AG09319 (cell line): ENCODE measurements around the gene ACTN4.
"Not testable (repeated sequence)": the region's sequence is repeated elsewhere in the genome, so short reads cannot be mapped to it uniquely, and the experiment has no call there.

Experiments
- DNase-seq: peaks from one replicate; pipeline ENCODE4 v3.0.0-alpha.2; 2010; ENCODE audit warnings: low read depth; ENCODE audit errors: extremely low read depth
- TF ChIP-seq, protein P1 (sequence below): IDR thresholded peaks from 2 replicates; pipeline ENCODE4 v1.5.1; 2011; ENCODE audit warnings: low read depth, mild to moderate bottlenecking, inconsistent platforms, low read length, moderate library complexity

Gene ACTN4

GRCh38 chr19:38744874-38745273 is 97.4 kb downstream of the ACTN4 start:
- no peak for DNase-seq

GRCh38 chr19:38745316-38745715 is 97.9 kb downstream of the ACTN4 start:
- no peak for DNase-seq
- TF ChIP-seq, protein P1, sequence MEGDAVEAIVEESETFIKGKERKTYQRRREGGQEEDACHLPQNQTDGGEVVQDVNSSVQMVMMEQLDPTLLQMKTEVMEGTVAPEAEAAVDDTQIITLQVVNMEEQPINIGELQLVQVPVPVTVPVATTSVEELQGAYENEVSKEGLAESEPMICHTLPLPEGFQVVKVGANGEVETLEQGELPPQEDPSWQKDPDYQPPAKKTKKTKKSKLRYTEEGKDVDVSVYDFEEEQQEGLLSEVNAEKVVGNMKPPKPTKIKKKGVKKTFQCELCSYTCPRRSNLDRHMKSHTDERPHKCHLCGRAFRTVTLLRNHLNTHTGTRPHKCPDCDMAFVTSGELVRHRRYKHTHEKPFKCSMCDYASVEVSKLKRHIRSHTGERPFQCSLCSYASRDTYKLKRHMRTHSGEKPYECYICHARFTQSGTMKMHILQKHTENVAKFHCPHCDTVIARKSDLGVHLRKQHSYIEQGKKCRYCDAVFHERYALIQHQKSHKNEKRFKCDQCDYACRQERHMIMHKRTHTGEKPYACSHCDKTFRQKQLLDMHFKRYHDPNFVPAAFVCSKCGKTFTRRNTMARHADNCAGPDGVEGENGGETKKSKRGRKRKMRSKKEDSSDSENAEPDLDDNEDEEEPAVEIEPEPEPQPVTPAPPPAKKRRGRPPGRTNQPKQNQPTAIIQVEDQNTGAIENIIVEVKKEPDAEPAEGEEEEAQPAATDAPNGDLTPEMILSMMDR = no peak

More at GRCh38 chr19:38744874-38745273, 97.4 kb downstream of the ACTN4 start:
- TF ChIP-seq, protein P1 = no peak

- DNase-seq = not testable (repeated sequence)
Measured at GRCh38 chr19:38753783-38754182, 106.3 kb downstream of the ACTN4 start.

DNA sequence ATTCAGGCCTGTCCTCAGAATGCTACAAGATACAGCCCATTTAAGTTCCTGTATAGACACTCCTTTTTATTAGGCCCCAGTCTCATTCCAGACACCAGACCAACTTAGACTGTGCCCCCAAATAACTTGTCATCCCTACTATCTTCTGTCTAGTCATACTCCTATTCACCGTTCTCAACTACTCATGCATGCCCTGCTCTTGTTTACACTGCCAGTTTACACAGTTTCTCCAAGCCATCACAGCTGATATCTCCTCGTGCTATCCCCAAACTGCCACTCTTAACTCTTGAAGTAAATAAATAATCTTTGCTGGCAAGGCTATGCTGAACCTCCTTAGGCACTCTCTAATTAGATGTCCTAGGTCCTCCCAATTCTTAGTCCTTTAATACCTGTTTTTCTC is 106.7 kb downstream of the ACTN4 start:
- not testable (repeated sequence) for DNase-seq

DNA sequence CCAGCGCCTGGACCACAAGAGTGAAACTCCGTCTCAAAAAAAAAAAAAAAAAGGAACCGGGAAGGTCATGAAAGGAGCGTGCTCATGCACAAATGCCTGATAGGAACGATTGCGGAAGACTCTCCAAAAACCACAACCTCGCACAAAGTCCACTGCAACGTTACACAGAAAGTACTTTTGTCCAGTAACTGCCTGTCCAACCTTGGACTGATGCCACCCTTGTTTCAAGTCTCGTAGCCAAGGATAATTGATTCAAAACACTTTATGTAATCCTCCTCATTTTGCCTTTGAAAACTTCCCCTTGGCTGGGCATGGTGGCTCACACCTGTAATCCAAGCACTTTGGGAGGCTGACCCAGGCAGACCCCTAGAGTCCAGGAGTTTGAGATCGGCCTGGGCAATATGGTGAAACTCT is 112.1 kb downstream of the ACTN4 start:
- TF ChIP-seq, protein P1 = no peak
- no peak for DNase-seq

GRCh38 chr19:38760805-38761517 is 113.5 kb downstream of the ACTN4 start:
- not testable (repeated sequence) for DNase-seq

- not testable (repeated sequence) for DNase-seq
Measured at GRCh38 chr19:38761884-38762389, 114.5 kb downstream of the ACTN4 start.

DNA sequence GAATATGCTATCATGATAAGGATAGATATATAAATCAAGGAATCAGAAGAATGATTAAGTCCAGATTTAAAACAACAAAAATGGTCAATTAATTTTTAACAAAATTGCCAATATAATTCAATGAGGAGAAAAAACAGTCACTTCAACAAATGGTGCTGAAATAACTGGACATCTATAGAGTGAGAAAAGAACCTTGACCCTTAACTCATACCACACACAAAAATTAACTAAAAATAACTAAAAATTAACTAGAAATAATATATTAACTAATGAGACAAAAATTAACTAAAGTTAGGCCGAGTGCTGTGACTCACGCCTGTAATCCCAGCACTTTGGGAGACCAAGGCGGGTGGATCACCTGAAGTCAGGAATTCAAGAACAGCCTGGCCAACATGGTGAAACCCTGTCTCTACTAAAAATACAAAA is 116.4 kb downstream of the ACTN4 start:
- no peak for DNase-seq
- TF ChIP-seq, protein P1 = no peak

DNA sequence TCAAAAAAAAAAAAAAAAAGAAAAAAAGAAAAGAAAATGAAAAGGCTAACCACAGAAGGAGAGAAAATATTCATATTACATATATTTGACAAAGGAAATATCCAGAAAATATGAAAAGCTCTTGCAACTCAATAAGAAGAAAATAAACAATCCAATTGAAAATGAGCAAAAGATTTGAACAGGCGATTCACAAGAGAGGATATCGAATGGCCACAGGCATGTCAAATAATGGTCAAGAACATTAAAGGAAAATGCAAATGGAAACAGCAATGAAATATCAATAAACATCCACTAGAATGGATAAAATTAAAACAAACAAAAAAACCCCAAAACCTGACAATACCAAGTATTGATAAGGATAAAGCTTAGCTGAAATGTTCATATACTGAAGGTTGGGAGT is 117.8 kb downstream of the ACTN4 start:
- no peak for DNase-seq
- TF ChIP-seq, protein P1 = no peak
